Uterus (tissue), 2 donors: ENCODE results near the gene ITGA11.

Source experiments
- CTCF ChIP-seq, 4 experiments: fragments of 200-600 bp in 2 of 4; fragments of 450-650 bp in 2 of 4; sonication (generic) in 2 of 4; IDR thresholded peaks; one replicate each; pipeline ENCODE4 v1.5.1; 2016 to 2019; ENCODE audit warnings: antibody characterized with exemption in 4 of 4, mild to moderate bottlenecking in 2 of 4, moderate library complexity in 1 of 4
- POLR2A ChIP-seq, 2 donors: fragments of 450-650 bp; IDR thresholded peaks; one replicate each; pipeline ENCODE4 v1.6.1; 2016; ENCODE audit warnings: antibody characterized with exemption in 2 of 2, mild to moderate bottlenecking in 1 of 2, moderate library complexity in 1 of 2

GRCh38 chr15:68400066-68400456 lies 31.9 kb downstream of the ITGA11 start:
- no peak for TF ChIP-seq CTCF (IDR thresholded peaks at IDR 0.05)
- TF ChIP-seq POLR2A (IDR thresholded peaks at IDR 0.05) = no peak
